GM18502 (cell line): ENCODE data around the gene EFNA3.

Experiments used
- ATAC-seq: cut with Tn5 transposase; IDR thresholded peaks from one replicate; pipeline ENCODE4 v1.9.1; 2021; ENCODE audit warnings: mild to moderate bottlenecking; ENCODE audit not compliant: unreplicated experiment, poor library complexity

The EFNA3 gene, protein sequence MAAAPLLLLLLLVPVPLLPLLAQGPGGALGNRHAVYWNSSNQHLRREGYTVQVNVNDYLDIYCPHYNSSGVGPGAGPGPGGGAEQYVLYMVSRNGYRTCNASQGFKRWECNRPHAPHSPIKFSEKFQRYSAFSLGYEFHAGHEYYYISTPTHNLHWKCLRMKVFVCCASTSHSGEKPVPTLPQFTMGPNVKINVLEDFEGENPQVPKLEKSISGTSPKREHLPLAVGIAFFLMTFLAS

DNA sequence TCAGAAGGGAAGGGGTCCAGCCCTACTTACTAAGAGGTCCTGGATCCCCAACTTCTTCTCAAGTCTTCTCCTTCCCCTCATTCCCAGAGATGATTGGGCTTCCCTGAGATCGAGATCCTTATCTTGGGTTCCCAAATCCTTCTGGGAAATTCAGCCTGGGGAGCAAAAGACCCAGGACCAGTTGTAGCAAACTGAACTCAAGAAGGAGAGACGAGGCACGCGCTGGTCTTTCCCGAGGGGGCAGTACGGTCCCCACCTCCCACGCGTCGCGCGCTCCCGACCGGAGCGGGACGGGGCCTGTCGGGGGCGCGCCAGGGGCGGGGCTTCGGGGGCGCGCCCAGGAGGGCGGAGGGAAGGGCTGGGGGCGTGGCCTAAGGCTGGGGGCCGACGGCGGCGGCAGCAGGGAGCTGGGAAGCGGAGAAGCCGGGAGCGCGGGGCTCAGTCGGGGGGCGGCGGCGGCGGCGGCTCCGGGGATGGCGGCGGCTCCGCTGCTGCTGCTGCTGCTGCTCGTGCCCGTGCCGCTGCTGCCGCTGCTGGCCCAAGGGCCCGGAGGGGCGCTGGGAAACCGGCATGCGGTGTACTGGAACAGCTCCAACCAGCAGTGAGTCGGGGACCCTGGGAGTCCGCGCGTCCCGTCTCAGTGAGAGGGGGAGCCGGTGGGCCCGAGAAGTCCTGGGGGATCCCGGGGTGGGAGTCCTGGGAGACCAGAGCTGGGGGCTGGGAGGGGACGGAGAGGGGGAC lies at the start of gene EFNA3:
TSS of gene EFNA3 (plus strand) at position 369 of the 741 bp plus-strand sequence. CDS start at position 474, 105 bp downstream.
- ATAC-seq: no peak

DNA sequence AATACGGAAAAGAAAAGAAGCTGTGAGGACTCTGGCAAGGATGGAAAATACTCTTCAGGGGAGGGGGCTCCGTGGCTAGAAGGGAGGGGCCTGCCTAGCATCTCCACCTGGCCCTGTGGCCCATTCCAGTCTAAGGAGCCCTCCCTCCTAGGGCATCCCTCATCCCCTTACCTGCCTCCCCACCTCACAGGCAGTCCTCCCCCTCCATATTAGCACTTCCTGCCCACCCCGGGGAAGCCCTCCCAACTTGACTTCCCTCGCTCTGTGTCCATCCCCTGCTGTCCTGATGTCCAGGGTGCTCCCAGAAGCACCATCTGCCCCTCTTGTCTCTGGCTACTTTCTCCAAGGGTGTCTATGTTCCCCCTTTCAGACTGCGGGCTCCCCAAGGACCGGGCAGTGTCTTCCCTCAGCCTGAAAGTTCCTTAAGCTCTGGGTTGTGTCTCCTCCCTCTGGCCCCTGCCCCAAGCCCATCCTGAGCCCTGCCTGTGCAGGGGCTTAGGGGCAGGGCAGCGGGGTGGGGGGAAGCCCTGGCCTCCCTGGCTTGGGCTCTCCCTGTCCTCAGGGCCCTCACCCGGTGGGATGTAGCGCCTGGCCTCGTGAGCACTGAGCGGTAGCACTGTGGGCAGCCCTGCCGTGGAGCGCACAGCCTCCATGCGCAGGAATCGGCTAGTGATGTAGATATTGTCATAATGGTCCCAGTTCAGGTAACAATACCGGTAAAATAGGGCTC lies 49.0 kb upstream of the EFNA3 start:
- no peak for ATAC-seq

DNA sequence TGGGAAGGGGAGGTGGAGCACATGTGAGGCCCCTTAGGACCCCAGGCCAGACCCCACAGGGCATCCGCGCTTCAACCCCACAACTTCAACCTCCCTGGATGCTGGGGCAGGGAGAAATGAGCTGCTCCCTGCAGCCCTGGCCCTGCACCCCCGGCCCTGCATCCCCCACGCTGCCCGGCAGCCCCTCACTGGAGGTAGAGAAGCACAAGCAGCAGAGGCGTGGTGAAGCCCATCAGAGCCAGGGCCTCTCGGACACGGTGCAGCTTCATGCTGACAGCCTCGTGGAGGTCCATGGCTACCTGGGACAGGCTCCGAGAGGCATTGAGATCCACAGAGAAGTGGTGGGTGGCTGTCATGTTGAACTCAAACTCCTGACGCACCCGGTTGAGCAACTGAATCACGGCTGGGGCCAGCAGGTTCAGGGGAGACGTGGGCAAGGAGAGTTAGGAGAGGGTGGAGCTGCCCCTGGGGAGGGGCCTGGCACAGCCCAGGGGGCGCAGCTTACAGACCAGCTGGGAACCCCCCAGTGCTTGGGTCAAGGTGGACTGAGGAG lies 48.3 kb upstream of the EFNA3 start:
- no peak for ATAC-seq

DNA sequence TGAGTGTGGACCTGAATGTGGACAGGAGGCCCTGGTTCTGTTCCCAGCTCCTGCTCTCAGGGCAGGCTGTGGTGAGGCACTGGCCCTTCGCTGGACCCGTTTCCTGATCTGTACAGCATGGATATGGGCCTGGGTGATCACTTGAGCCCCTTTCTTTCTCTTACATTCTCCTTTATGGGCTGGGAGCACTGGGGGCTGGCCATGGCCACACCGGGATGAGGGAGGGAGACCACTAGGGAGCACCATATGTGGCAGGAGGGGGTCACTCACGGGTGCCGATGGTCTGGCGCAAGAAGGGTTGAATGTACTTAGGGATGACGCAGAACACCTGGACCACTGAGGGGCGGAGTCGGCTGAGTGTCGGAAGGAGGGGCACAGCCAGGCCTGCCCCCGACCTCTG lies 47.7 kb upstream of the EFNA3 start:
- ATAC-seq: no peak

DNA sequence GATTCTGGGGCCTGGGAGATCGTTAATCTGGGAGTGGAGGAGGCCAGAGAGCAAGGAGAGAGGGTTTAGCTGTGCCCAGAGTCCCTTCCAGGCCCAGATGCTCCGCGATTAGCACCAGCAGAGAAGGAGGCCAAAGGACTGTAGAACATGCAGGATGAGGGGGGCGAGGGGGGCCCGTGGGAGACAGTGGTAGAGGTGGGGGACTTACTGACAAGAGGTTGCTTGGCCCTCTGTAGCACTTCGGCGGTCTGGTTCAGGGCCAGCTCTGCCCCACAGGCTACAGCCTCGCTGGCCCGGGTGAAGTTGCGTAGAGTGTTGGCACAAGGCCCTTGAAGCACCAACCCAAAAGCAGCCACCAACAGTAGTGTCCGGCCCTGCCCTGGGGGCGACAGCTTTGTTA lies 45.8 kb upstream of the EFNA3 start:
- ATAC-seq: no peak

DNA sequence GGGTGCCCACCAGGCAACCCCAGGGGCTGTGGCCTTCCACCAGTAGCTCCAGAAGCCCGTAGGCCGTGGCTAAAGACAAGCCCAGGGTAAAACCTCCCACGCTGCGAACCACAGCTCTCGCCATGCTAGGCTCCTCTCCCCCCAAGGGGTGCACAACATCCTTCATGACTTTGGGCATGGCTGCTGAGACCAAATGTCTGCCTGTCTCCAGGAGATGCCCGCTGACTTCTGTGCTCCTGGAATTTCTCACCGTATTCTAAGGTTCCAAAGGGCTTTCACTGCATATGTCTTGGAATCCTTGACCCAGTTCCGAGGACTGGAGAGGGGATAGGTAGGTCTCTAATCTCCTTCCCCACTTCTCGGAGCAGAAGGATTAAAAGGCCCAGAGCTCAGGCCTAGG lies 45.1 kb upstream of the EFNA3 start, which contains the start of the genes DCST1 and DCST2:
TSS of gene DCST1 (plus strand) at position 301 of the 400 bp plus-strand sequence. CDS start 213 bp downstream, outside the sequence.
TSS of gene DCST2 (minus strand) at position 258 of the 400 bp plus-strand sequence. CDS start at position 178, 80 bp downstream.
- no peak for ATAC-seq

DNA sequence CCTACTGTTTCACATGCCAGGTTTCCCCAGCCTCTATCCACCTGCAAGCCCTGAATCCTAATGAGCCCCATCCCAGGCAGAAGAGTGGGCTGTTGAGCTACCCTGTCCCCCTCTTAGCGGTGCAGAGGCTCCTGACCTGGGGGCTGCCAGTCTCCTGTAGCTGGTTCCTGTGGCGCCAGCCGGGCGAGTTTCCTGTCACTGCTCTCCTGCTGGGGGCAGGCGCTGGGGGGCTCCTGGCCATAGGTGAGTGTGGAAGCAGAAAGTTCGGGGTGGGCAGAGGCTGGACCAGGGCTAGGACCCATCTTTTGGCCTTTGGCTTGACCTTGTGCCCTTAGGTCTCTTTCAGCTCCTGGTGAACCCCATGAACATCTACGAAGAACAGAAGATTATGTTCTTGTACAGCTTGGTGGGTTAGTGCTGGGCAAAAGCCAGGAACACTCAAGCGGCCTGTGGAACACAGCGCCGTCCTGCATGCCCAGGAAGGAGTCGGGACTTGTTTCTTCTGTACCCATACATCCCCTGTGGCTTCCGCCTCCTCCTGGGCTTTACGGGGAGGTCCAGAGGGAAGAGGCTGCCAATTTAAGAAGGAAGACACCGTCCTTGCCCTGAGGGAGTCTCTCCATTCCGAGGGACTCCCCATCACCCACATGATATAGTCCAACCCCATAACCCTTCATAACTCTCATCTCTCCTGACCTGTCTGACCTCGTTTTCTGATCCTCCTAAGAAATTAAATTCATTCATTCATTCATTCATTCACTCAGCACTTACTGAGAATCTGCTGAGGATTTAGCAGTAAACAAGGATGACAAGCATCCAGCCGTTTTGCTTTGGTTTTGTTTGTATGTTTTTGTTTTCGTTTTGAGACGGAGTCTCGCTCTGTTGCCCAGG lies 44.1 kb upstream of the EFNA3 start:
- ATAC-seq: no peak

DNA sequence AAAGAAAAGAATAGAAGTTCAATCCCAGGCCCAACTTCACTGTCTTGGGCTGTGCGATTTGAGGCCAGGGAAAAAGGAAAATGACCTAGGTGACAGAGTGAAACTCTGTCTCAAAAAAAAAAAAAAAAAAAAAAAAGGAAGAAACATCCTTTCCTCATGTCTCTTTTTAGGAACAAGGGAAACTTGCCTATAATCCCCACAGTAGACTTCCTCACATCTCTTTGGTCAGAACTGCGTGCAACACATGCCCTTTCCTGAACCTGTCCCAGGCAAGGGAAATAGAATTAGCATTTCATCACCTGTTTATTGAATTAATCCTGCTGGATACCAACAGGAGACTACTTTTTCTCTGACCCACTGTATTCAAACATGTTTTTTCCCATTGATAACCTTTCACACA lies 42.7 kb upstream of the EFNA3 start:
- no peak for ATAC-seq

DNA sequence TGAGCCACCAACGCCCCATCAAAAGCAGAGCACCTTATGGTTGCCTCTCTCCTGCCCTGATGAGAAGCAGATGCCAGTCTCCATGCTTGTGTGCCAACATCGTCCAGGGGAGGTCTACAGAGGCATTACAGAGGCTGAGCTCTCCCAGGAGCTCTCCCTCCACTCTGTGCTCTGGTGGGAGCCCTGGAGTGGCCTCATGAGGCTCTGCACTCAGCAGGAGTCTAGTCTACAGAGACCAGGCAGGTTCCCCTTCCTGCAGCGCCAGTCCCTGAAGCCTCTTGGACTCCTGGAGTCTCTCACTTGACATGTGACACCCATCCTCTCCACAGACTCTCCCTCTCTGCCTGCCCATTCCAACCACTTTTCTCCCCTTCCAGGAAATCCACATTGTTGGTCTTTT lies 41.6 kb upstream of the EFNA3 start:
- ATAC-seq: no peak

DNA sequence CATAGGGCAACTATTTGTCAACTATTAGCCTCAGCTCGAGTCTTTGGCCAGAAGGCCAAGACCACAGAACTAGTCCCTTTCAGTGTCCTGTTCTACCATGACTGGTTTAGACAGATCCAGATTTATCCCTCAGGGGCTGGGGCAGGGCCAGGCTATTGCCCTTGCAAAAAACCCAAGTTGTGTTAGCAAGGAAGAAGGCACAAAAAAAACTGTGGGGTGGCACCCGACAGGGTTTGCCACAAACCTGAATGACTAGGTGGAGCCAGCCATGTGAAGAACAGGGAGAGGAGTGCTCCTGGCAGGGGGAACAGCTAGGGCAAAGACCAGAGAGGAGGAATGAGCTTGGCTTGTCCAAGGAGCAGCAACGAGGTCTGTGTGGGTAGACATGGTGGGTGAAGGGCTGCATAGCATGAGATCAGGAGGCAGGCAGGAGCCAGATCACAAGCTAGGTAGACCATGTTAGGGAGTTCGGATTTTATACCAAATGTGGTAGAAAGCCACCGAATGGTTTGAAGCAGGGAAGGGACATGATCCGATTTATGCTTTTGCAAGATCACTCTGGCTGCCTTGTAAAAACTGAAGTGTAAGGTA lies 40.7 kb upstream of the EFNA3 start:
- no peak for ATAC-seq

DNA sequence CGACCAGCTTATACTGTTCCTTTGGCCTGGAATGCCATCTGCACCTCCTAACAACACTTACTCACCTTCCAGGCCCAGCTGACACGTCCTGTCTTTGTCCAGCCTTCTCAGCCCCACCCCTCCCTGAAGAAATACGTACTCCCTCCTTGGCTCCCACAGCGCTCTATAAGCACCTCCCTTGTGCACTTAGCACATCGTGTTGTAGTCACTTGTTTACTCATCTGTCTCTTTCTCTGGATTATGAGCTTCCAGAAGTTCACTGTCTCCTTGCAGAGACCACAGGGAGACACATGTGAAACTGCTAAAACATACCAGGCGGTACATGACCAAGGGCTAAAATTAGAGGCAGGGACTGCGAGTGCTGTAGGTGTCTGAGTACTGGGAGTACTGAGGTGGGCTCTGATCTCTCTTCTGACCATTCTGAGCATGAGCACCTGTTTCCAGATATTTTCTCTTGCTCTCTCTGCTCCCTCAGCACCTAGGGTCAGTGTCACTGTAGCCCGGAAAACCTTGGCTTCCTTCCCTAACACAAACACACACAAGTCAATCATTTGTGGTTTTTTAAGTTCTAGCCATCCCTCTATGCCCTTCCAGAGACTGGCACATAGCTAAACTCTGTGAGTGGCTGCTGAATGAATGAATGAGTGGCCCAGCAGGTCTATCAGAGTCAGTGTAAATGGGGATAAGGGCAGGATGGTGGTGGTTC lies 39.9 kb upstream of the EFNA3 start:
- ATAC-seq: no peak

DNA sequence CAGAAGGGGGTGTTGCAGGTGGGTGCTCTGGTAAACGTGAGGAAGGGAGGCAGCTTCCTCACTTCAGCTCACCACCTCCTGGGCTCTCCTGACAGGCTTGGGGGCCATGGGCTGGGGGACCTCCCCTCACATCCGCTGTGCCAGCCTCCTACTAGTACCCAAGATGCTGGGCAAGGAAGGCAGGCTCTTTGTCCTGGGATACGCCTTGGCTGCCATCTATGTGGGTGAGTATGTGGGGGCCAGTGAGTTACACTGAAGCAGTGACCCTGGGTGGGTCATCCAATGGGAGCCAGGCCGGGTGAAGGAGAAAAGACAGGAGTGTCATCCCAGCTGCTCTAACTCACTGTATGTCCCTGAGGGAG lies 39.3 kb upstream of the EFNA3 start:
- no peak for ATAC-seq

DNA sequence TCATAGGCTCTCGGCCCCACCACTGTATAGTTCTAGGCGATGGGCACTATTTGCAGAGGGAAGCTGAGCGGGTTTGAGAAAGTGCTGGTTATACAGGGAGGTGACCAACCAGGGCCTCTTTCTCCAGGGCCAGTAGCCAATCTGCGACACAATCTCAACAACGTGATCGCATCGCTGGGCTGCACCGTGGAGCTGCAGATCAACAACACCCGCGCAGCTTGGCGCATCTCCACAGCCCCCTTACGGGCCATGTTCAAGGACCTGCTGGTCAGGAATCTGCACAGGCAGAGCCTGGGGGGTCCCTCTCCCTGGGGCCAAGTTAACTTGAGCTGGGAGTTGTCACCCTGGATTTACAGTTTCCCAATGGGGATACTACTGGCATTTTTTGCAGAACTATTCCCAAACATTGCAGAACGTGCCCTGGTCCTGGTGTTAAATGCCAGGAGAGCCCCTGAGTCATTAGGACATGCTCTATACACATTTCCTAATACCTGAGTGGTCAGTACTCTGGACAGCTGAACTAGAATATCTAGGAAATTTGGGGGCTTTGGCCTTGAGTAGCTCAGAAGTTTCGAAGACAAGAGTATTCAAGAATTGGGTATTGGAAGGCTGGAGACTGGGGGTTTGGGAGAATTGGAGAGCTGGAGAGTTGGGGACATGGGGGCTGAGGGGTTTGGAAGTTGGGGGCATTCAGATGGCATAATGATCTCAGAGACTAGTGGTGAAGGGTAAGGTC lies 38.1 kb upstream of the EFNA3 start:
- no peak for ATAC-seq

DNA sequence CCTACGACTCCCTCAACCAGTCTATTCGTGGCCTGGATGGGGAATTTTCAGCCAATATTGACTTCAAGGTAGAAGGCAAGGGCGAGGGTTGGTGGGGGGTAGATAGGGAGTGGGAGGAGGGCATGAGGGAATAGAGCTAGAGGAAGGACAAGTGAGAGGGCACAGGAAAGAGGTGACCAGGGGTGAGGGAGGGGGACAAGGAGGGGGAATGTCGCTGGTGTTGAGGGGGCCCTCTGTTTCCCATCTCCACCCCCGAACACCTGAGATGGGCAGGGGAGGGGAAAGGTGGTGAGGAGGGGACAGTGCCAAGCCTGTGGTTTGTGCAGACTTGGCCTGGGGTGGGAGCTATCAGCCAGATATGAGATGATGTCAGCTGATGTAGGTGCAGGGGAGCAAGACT lies 35.8 kb upstream of the EFNA3 start:
- no peak for ATAC-seq

DNA sequence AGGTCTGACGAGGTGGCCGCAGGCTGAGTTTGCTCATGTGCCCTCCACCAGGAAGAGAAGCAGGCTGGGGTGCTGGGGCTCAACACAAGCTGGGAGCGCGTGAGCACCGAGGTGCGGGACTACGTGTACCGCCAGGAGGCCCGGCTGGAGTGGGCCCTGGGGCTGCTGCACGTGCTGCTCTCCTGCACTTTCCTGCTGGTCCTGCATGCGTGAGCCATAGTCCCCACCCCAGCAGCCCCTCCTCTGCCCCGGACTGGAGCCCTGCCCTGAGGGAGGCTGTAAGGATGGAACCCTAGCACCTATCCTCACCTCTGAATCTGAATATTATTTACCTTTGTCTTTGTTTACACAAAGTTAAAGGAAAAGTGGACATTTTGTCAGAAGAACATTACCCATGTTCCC lies 35.3 kb upstream of the EFNA3 start:
- no peak for ATAC-seq

DNA sequence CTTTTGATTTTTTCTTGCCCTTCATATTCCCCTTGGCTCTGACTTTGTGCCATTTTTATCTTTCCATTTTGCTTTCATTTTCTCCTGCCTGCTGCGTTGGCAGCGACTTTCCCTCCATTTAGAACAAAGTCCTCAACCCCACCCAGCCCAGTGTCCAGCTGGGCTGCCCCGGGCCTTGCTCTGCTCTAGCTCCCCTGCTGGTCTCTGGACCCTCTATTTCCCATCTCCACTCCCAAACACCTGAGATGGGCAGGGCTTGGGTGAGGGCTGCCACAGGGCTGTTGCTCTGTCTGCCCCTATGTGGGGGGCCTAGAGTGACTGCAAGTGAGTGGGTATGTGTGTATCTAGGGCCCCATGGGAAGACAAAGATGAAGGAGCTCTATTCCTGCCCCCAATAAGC lies 34.8 kb upstream of the EFNA3 start:
- ATAC-seq: no peak

DNA sequence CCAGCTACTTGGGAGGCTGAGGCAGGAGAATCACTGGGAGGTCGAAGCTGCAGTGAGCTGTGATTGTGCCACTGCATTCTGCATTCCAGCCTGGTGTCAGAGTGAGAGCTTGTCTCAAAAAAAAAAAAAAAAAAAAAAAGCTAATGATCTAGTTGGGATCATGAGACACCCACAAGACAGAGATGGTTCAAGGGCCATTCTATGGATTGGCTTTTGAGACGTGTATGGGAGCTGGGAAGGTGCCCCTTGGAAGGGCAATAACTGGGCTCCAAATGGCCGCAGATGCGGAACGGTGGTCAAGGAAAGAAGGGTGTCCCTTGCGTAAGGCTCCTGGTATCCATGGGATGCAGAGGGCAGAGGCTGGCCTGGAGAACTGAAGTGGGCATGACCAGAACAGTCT lies 34.3 kb upstream of the EFNA3 start:
- no peak for ATAC-seq
